HG03342 (cell line): ENCODE results near the gene GPC5.
A peak's percentile ranks its signal among the peaks of the same experiment; 100 is the strongest.

Experiments used
- ATAC-seq: cut with Tn5 transposase; IDR thresholded peaks from one replicate; pipeline ENCODE4 v1.9.1; 2021; ENCODE audit warnings: mild to moderate bottlenecking, moderate library complexity; ENCODE audit not compliant: unreplicated experiment

Gene GPC5

GRCh38 chr13:92768602-92769001, 1370.2 kb downstream of the GPC5 start:
- ATAC-seq = no peak

- no peak for ATAC-seq
Observed at GRCh38 chr13:92769046-92769445, 1370.6 kb downstream of the GPC5 start.

- ATAC-seq = no peak
Observed at GRCh38 chr13:92775658-92776057, 1377.2 kb downstream of the GPC5 start.

- no peak for ATAC-seq
Observed at GRCh38 chr13:92781965-92782690, 1383.7 kb downstream of the GPC5 start.

- ATAC-seq = no peak
Observed at GRCh38 chr13:92802776-92803175, 1404.4 kb downstream of the GPC5 start.

- no peak for ATAC-seq
Observed at GRCh38 chr13:92804346-92804745, 1405.9 kb downstream of the GPC5 start.

GRCh38 chr13:92804926-92805325, 1406.5 kb downstream of the GPC5 start:
- no peak for ATAC-seq

GRCh38 chr13:92805766-92806165, 1407.3 kb downstream of the GPC5 start:
- ATAC-seq = no peak

GRCh38 chr13:92806215-92806614, 1407.8 kb downstream of the GPC5 start:
- no peak for ATAC-seq

- no peak for ATAC-seq
Observed at GRCh38 chr13:92807353-92807752, 1408.9 kb downstream of the GPC5 start.

- ATAC-seq = no peak
Observed at GRCh38 chr13:92807966-92808365, 1409.5 kb downstream of the GPC5 start.

GRCh38 chr13:92821324-92821723, 1422.9 kb downstream of the GPC5 start:
- ATAC-seq = no peak

- no peak for ATAC-seq
Observed at GRCh38 chr13:92823059-92823458, 1424.6 kb downstream of the GPC5 start.

GRCh38 chr13:92825938-92826596, 1427.6 kb downstream of the GPC5 start:
- ATAC-seq = no peak

- ATAC-seq = no peak
Observed at GRCh38 chr13:92827503-92827902, 1429.1 kb downstream of the GPC5 start.

GRCh38 chr13:92829930-92830329, 1431.5 kb downstream of the GPC5 start:
- no peak for ATAC-seq

- no peak for ATAC-seq
Observed at GRCh38 chr13:92830821-92831220, 1432.4 kb downstream of the GPC5 start.

GRCh38 chr13:92833071-92833470, 1434.7 kb downstream of the GPC5 start:
- ATAC-seq = no peak

GRCh38 chr13:92836171-92836570, 1437.8 kb downstream of the GPC5 start:
- ATAC-seq = no peak

GRCh38 chr13:92838786-92839185, 1440.4 kb downstream of the GPC5 start:
- peak; percentile 60 for ATAC-seq

GRCh38 chr13:92842145-92842544, 1443.7 kb downstream of the GPC5 start:
- ATAC-seq = no peak

GRCh38 chr13:92843549-92843948, 1445.1 kb downstream of the GPC5 start:
- peak; percentile 49 for ATAC-seq

- no peak for ATAC-seq
Observed at GRCh38 chr13:92849381-92849780, 1451.0 kb downstream of the GPC5 start.
